HEK293 (cell line): ENCODE data around the gene LMAN2L.
A peak's percentile ranks its signal among the peaks of the same experiment; 100 is the strongest.

Source experiments
- HOXA7 ChIP-seq: sonication (generic); formaldehyde crosslinking; IDR thresholded peaks from 2 replicates; pipeline ENCODE4 v1.8.1; 2022; ENCODE audit warnings: missing genetic modification reagents, borderline replicate concordance
- MEIS1 ChIP-seq: sonication (generic); formaldehyde crosslinking; IDR thresholded peaks from 2 replicates; pipeline ENCODE4 v1.8.1; 2022; ENCODE audit warnings: missing genetic modification reagents, mild to moderate bottlenecking, borderline replicate concordance
- MZF1 ChIP-seq: fragments of 450-650 bp; formaldehyde crosslinking; IDR thresholded peaks from 2 replicates; pipeline ENCODE4 v1.5.1; 2017; ENCODE audit warnings: missing biosample characterization, missing genetic modification characterization, borderline replicate concordance
- WT1 ChIP-seq: fragments of 450-650 bp; formaldehyde crosslinking; IDR thresholded peaks from 2 replicates; pipeline ENCODE4 v1.5.1; 2016; ENCODE audit warnings: missing biosample characterization, missing genetic modification characterization
- YY2 ChIP-seq: fragments of 450-650 bp; formaldehyde crosslinking; IDR thresholded peaks from 2 replicates; pipeline ENCODE4 v1.5.1; 2016; ENCODE audit warnings: missing biosample characterization, missing genetic modification characterization
- ZBTB21 ChIP-seq: fragments of 450-650 bp; formaldehyde crosslinking; IDR thresholded peaks from 2 replicates; pipeline ENCODE4 v1.5.1; 2017; ENCODE audit warnings: missing biosample characterization, missing genetic modification characterization
- ZEB2 ChIP-seq: fragments of 450-650 bp; formaldehyde crosslinking; IDR thresholded peaks from 2 replicates; pipeline ENCODE4 v1.5.1; 2016; ENCODE audit warnings: missing biosample characterization, missing genetic modification characterization
- ZNF112 ChIP-seq: fragments of 450-650 bp; formaldehyde crosslinking; IDR thresholded peaks from 2 replicates; pipeline ENCODE4 v1.5.0; 2017; ENCODE audit warnings: missing biosample characterization, missing genetic modification characterization
- ZNF114 ChIP-seq: fragments of 450-650 bp; formaldehyde crosslinking; IDR thresholded peaks from 2 replicates; pipeline ENCODE4 v1.5.0; 2017; ENCODE audit warnings: missing biosample characterization, missing genetic modification characterization
- ZNF292 ChIP-seq: fragments of 450-650 bp; formaldehyde crosslinking; IDR thresholded peaks from 2 replicates; pipeline ENCODE4 v1.5.1; 2016; ENCODE audit warnings: low read depth, missing biosample characterization, missing genetic modification characterization, borderline replicate concordance
- ZNF350 ChIP-seq: fragments of 450-650 bp; formaldehyde crosslinking; IDR thresholded peaks from 2 replicates; pipeline ENCODE4 v1.5.0; 2017; ENCODE audit warnings: missing biosample characterization, mild to moderate bottlenecking, missing genetic modification characterization
- ZNF37A ChIP-seq: fragments of 450-650 bp; IDR thresholded peaks from 2 replicates; pipeline ENCODE4 v1.5.1; 2018; ENCODE audit warnings: missing biosample characterization, missing genetic modification characterization
- ZNF433 ChIP-seq: fragments of 450-650 bp; formaldehyde crosslinking; IDR thresholded peaks from 2 replicates; pipeline ENCODE4 v1.5.1; 2016; ENCODE audit warnings: missing biosample characterization, missing genetic modification characterization, low read depth
- ZNF558 ChIP-seq: fragments of 450-650 bp; formaldehyde crosslinking; IDR thresholded peaks from 2 replicates; pipeline ENCODE4 v1.5.1; 2016; ENCODE audit warnings: missing biosample characterization, missing genetic modification characterization
- ZNF571 ChIP-seq: fragments of 450-650 bp; formaldehyde crosslinking; IDR thresholded peaks from 2 replicates; pipeline ENCODE4 v1.5.0; 2017; ENCODE audit warnings: missing biosample characterization, missing genetic modification characterization
- ZNF623 ChIP-seq: fragments of 450-650 bp; formaldehyde crosslinking; IDR thresholded peaks from 2 replicates; pipeline ENCODE4 v1.5.1; 2016; ENCODE audit warnings: missing biosample characterization, missing genetic modification characterization
- ZNF658 ChIP-seq: fragments of 450-650 bp; formaldehyde crosslinking; IDR thresholded peaks from 2 replicates; pipeline ENCODE4; 2016; ENCODE audit warnings: missing biosample characterization, missing genetic modification characterization
- ZNF660 ChIP-seq: fragments of 450-650 bp; IDR thresholded peaks from 2 replicates; pipeline ENCODE4 v1.5.1; 2018; ENCODE audit warnings: missing biosample characterization, mild to moderate bottlenecking, missing genetic modification characterization
- ZNF791 ChIP-seq: fragments of 450-650 bp; formaldehyde crosslinking; IDR thresholded peaks from 2 replicates; pipeline ENCODE4 v1.5.1; 2016; ENCODE audit warnings: missing biosample characterization, missing genetic modification characterization
- ZNF843 ChIP-seq: fragments of 450-650 bp; formaldehyde crosslinking; IDR thresholded peaks from 2 replicates; pipeline ENCODE4 v1.5.1; 2016; ENCODE audit warnings: missing biosample characterization, missing genetic modification characterization
- TF ChIP-seq, protein P1 (sequence below): fragments of 450-650 bp; formaldehyde crosslinking; IDR thresholded peaks from 2 replicates; pipeline ENCODE4 v1.5.1; 2017; ENCODE audit warnings: missing biosample characterization, mild to moderate bottlenecking, missing genetic modification characterization, moderate library complexity
- TF ChIP-seq, protein P2 (sequence below): fragments of 450-650 bp; formaldehyde crosslinking; IDR thresholded peaks from 2 replicates; pipeline ENCODE4 v1.5.1; 2017; ENCODE audit warnings: missing biosample characterization, missing genetic modification characterization
- TF ChIP-seq, protein P3 (sequence below): fragments of 450-650 bp; formaldehyde crosslinking; IDR thresholded peaks from 2 replicates; pipeline ENCODE4; 2016; ENCODE audit warnings: missing biosample characterization, missing genetic modification characterization
- TF ChIP-seq, protein P4 (sequence below): fragments of 450-650 bp; formaldehyde crosslinking; IDR thresholded peaks from 2 replicates; pipeline ENCODE4 v1.5.1; 2016; ENCODE audit warnings: missing biosample characterization, missing genetic modification characterization, borderline replicate concordance
- TF ChIP-seq, protein P5 (sequence below): fragments of 450-650 bp; formaldehyde crosslinking; IDR thresholded peaks from 2 replicates; pipeline ENCODE4 v1.5.1; 2016; ENCODE audit warnings: missing biosample characterization, missing genetic modification characterization
- TF ChIP-seq, protein P6 (sequence below): fragments of 450-650 bp; formaldehyde crosslinking; IDR thresholded peaks from 2 replicates; pipeline ENCODE4 v1.5.1; 2017; ENCODE audit warnings: missing biosample characterization, missing genetic modification characterization

The LMAN2L gene

DNA sequence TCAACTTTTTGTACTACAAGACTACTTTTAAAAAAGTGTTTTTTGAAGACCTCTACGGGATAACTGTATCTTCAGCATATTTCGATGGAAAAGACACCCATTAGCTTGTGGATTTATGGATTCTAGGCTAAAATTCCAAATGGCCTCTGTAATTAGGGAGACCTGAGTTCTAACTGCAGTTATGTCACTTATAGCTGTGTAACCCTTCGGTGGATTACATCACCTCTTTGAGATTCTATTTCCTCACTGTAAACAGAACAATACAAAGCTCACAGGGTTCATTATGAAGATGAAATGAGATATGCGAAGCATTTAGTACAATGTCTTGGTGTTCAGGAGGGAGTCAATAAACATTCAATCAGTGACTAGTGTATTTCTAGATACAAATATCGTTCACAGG lies 24.2 kb downstream of the LMAN2L start (continued):
- no peak for TF ChIP-seq MZF1 (tag by site-specific recombination)
- no peak for TF ChIP-seq MEIS1 (CRISPR knock-in tag)
- 0 out of 2 replicates have a peak, but pooled peaks have one; percentile 55 for TF ChIP-seq ZNF660 (tag by site-specific recombination)
- TF ChIP-seq ZNF112 (tag by site-specific recombination), result no peak
- no peak for TF ChIP-seq ZNF571 (tag by site-specific recombination)
- TF ChIP-seq WT1 (tag by site-specific recombination), result 0 out of 2 replicates have a peak, but pooled peaks have one; percentile 19
- TF ChIP-seq, protein P1, sequence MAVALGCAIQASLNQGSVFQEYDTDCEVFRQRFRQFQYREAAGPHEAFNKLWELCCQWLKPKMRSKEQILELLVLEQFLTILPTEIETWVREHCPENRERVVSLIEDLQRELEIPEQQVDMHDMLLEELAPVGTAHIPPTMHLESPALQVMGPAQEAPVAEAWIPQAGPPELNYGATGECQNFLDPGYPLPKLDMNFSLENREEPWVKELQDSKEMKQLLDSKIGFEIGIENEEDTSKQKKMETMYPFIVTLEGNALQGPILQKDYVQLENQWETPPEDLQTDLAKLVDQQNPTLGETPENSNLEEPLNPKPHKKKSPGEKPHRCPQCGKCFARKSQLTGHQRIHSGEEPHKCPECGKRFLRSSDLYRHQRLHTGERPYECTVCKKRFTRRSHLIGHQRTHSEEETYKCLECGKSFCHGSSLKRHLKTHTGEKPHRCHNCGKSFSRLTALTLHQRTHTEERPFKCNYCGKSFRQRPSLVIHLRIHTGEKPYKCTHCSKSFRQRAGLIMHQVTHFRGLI (tag by site-specific recombination), result no peak
- TF ChIP-seq ZNF37A (tag by site-specific recombination), result no peak
- TF ChIP-seq, protein P2, sequence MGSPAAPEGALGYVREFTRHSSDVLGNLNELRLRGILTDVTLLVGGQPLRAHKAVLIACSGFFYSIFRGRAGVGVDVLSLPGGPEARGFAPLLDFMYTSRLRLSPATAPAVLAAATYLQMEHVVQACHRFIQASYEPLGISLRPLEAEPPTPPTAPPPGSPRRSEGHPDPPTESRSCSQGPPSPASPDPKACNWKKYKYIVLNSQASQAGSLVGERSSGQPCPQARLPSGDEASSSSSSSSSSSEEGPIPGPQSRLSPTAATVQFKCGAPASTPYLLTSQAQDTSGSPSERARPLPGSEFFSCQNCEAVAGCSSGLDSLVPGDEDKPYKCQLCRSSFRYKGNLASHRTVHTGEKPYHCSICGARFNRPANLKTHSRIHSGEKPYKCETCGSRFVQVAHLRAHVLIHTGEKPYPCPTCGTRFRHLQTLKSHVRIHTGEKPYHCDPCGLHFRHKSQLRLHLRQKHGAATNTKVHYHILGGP, result no peak
- TF ChIP-seq, protein P3, sequence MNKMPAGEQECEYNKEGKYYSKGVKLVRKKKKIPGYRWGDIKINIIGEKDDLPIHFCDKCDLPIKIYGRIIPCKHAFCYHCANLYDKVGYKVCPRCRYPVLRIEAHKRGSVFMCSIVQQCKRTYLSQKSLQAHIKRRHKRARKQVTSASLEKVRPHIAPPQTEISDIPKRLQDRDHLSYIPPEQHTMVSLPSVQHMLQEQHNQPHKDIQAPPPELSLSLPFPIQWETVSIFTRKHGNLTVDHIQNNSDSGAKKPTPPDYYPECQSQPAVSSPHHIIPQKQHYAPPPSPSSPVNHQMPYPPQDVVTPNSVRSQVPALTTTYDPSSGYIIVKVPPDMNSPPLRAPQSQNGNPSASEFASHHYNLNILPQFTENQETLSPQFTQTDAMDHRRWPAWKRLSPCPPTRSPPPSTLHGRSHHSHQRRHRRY, result no peak
- no peak for TF ChIP-seq ZNF292 (tag by site-specific recombination)
- peak; percentile 87 for TF ChIP-seq ZEB2
- TF ChIP-seq HOXA7 (CRISPR knock-in tag), result no peak
- TF ChIP-seq YY2 (tag by site-specific recombination), result no peak
- TF ChIP-seq ZNF843 (tag by site-specific recombination), result peak; percentile 37; the same call in 1 of the 2 replicates
- TF ChIP-seq ZNF114 (tag by site-specific recombination), result no peak
- TF ChIP-seq ZNF791 (tag by site-specific recombination), result no peak
- no peak for TF ChIP-seq ZNF350 (tag by site-specific recombination)
- TF ChIP-seq ZNF658 (tag by site-specific recombination), result no peak
- TF ChIP-seq, protein P4, sequence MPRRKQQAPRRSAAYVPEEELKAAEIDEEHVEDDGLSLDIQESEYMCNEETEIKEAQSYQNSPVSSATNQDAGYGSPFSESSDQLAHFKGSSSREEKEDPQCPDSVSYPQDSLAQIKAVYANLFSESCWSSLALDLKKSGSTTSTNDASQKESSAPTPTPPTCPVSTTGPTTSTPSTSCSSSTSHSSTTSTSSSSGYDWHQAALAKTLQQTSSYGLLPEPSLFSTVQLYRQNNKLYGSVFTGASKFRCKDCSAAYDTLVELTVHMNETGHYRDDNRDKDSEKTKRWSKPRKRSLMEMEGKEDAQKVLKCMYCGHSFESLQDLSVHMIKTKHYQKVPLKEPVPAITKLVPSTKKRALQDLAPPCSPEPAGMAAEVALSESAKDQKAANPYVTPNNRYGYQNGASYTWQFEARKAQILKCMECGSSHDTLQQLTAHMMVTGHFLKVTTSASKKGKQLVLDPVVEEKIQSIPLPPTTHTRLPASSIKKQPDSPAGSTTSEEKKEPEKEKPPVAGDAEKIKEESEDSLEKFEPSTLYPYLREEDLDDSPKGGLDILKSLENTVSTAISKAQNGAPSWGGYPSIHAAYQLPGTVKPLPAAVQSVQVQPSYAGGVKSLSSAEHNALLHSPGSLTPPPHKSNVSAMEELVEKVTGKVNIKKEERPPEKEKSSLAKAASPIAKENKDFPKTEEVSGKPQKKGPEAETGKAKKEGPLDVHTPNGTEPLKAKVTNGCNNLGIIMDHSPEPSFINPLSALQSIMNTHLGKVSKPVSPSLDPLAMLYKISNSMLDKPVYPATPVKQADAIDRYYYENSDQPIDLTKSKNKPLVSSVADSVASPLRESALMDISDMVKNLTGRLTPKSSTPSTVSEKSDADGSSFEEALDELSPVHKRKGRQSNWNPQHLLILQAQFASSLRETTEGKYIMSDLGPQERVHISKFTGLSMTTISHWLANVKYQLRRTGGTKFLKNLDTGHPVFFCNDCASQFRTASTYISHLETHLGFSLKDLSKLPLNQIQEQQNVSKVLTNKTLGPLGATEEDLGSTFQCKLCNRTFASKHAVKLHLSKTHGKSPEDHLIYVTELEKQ (tag by site-specific recombination), result peak; percentile 31; the same call in 1 of the 2 replicates
- TF ChIP-seq ZNF623, result no peak
- TF ChIP-seq, protein P5, sequence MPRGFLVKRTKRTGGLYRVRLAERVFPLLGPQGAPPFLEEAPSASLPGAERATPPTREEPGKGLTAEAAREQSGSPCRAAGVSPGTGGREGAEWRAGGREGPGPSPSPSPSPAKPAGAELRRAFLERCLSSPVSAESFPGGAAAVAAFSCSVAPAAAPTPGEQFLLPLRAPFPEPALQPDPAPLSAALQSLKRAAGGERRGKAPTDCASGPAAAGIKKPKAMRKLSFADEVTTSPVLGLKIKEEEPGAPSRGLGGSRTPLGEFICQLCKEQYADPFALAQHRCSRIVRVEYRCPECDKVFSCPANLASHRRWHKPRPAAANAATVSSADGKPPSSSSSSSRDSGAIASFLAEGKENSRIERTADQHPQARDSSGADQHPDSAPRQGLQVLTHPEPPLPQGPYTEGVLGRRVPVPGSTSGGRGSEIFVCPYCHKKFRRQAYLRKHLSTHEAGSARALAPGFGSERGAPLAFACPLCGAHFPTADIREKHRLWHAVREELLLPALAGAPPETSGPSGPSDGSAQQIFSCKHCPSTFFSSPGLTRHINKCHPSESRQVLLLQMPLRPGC, result peak; percentile 40; the same call in 1 of the 2 replicates
- peak; percentile 41; the same call in 1 of the 2 replicates for TF ChIP-seq ZBTB21 (tag by site-specific recombination)
- no peak for TF ChIP-seq ZNF433
- TF ChIP-seq, protein P6, sequence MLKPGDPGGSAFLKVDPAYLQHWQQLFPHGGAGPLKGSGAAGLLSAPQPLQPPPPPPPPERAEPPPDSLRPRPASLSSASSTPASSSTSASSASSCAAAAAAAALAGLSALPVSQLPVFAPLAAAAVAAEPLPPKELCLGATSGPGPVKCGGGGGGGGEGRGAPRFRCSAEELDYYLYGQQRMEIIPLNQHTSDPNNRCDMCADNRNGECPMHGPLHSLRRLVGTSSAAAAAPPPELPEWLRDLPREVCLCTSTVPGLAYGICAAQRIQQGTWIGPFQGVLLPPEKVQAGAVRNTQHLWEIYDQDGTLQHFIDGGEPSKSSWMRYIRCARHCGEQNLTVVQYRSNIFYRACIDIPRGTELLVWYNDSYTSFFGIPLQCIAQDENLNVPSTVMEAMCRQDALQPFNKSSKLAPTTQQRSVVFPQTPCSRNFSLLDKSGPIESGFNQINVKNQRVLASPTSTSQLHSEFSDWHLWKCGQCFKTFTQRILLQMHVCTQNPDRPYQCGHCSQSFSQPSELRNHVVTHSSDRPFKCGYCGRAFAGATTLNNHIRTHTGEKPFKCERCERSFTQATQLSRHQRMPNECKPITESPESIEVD, result peak; percentile 70
- 0 out of 2 replicates have a peak, but pooled peaks have one; percentile 26 for TF ChIP-seq ZNF558 (tag by site-specific recombination)
